Measurements from ENCODE around the gene THNSL1.

THNSL1 gene

GRCh38 chr10:25059990-25060389 is 43.6 kb downstream of the THNSL1 start:
- no peak overlapping the region for H3K27ac ChIP-seq
- TF ChIP-seq ZFX (IDR thresholded peaks at IDR 0.05) (no peak), CTCF (conservative IDR thresholded peaks at IDR 0.05) (no peak)

GRCh38 chr10:25061125-25061524 is 44.7 kb downstream of the THNSL1 start:
- no peak overlapping the region for H3K27ac ChIP-seq
- TF ChIP-seq CTCF (conservative IDR thresholded peaks at IDR 0.05) (no peak), ZFX (IDR thresholded peaks at IDR 0.05) (no peak)

- TF ChIP-seq CTCF (conservative IDR thresholded peaks at IDR 0.05) (no peak), ZFX (IDR thresholded peaks at IDR 0.05) (no peak)
- H3K27ac ChIP-seq = no peak overlapping the region
These were observed 45.5 kb downstream of the THNSL1 start for GRCh38 chr10:25061711-25062449.

GRCh38 chr10:25063157-25063556 is 46.7 kb downstream of the THNSL1 start:
- TF ChIP-seq CTCF (conservative IDR thresholded peaks at IDR 0.05) = no peak
- H3K27ac ChIP-seq = no peak overlapping the region

GRCh38 chr10:25063644-25064043 is 47.2 kb downstream of the THNSL1 start:
- no peak overlapping the region for H3K27ac ChIP-seq
- TF ChIP-seq CTCF (conservative IDR thresholded peaks at IDR 0.05) (no peak), ZFX (IDR thresholded peaks at IDR 0.05) (no peak)

- no peak for TF ChIP-seq ZFX (IDR thresholded peaks at IDR 0.05)
- TF ChIP-seq CTCF (conservative IDR thresholded peaks at IDR 0.05) = no peak
- H3K27ac ChIP-seq = no peak overlapping the region
These were observed 48.0 kb downstream of the THNSL1 start for GRCh38 chr10:25064401-25064800.

- TF ChIP-seq CTCF (conservative IDR thresholded peaks at IDR 0.05) (no peak), ZFX (IDR thresholded peaks at IDR 0.05) (no peak)
- H3K27ac ChIP-seq = no peak overlapping the region
These were observed 49.5 kb downstream of the THNSL1 start for GRCh38 chr10:25065761-25066476.
